ENCODE results near the gene DCTN1. TPM values are rescaled to one million over a fixed set of nuclear protein-coding genes. Genes with fewer than 3 reads are reported as not detected.

The DCTN1 gene
- polyA plus RNA-seq, 1 of the 3 experiments (the other 2 are of a cell fraction) = 91.1 TPM

DNA sequence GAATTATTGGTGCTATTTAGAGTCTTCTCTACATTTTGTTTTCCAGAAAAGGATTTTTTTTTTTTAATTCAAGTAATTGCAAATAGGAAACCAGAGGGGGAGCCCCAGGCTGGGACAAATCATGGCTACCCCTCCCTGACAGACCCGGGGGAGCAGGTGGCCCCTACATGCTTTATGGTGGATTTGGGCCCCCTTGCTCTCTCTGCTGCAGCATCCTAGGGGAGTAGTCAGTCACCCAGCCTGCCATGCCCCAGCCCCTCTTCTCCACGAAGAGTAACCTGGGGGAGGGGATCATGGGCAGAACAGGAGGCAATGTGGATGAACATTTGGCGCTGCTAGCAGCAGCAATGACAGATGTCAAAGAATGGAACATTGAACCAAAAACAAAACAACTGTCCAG, 36.7 kb upstream of the DCTN1 start:
- Histone ChIP-seq H3K9me3 (no peaks in the 10 kb centered on the region), H3K79me2 (ENCODE audit: insufficient read depth) (no peaks in the 10 kb centered on the region), H3K9ac (no peak overlapping the region), H3K27ac (ENCODE audit: low read depth in 2 of 2, low read length in 1 of 2) (no peak overlapping the region), H3K36me3 (replicated peaks in 1 of 2; ENCODE audit: control insufficient read depth in 1 of 2, insufficient read depth in 2 of 2, low read length in 1 of 2) (no peaks in the 10 kb centered on the region), H3K27me3 (ENCODE audit: insufficient read depth) (no peaks in the 10 kb centered on the region), H3K4me1 (ENCODE audit: control insufficient read depth in 1 of 2, insufficient read depth in 2 of 2, low read depth in 1 of 2, low read length in 1 of 2) (peaks cover 0 to 2% of the 10 kb centered on the region in 2 experiments; a peak in 1 of 4 replicates), H3F3A (replicated peaks; ENCODE audit: insufficient read depth) (peaks cover 4% of the 10 kb centered on the region), H2AFZ (ENCODE audit: low read depth) (no peak overlapping the region), H3K4me3 (ENCODE audit: low read depth in 2 of 2, low read length in 1 of 2) (no peak overlapping the region), H3K4me2 (no peak overlapping the region), H4K20me1 (ENCODE audit: insufficient read depth) (no peaks in the 10 kb centered on the region), H3K9me2 (no peaks in the 10 kb centered on the region)
- TF ChIP-seq, protein P1, sequence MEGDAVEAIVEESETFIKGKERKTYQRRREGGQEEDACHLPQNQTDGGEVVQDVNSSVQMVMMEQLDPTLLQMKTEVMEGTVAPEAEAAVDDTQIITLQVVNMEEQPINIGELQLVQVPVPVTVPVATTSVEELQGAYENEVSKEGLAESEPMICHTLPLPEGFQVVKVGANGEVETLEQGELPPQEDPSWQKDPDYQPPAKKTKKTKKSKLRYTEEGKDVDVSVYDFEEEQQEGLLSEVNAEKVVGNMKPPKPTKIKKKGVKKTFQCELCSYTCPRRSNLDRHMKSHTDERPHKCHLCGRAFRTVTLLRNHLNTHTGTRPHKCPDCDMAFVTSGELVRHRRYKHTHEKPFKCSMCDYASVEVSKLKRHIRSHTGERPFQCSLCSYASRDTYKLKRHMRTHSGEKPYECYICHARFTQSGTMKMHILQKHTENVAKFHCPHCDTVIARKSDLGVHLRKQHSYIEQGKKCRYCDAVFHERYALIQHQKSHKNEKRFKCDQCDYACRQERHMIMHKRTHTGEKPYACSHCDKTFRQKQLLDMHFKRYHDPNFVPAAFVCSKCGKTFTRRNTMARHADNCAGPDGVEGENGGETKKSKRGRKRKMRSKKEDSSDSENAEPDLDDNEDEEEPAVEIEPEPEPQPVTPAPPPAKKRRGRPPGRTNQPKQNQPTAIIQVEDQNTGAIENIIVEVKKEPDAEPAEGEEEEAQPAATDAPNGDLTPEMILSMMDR (IDR thresholded peaks at IDR 0.05) = peak; percentile 23; the same call in 1 of the 2 replicates
- TF ChIP-seq YY1 (IDR thresholded peaks at IDR 0.05; ENCODE audit: low read depth) (no peak), RAD21 (IDR thresholded peaks at IDR 0.05; ENCODE audit: low read length) (peak; percentile 16; the same call in 1 of the 2 replicates)
- ChIA-PET CTCF (no interaction called here), POLR2A (no interaction called here)
- DNase-seq = peak; percentile 47
- 56% methylated on average over 3 of the region's 3 CpGs for WGBS (ENCODE audit: low lambda C conversion rate)

DNA sequence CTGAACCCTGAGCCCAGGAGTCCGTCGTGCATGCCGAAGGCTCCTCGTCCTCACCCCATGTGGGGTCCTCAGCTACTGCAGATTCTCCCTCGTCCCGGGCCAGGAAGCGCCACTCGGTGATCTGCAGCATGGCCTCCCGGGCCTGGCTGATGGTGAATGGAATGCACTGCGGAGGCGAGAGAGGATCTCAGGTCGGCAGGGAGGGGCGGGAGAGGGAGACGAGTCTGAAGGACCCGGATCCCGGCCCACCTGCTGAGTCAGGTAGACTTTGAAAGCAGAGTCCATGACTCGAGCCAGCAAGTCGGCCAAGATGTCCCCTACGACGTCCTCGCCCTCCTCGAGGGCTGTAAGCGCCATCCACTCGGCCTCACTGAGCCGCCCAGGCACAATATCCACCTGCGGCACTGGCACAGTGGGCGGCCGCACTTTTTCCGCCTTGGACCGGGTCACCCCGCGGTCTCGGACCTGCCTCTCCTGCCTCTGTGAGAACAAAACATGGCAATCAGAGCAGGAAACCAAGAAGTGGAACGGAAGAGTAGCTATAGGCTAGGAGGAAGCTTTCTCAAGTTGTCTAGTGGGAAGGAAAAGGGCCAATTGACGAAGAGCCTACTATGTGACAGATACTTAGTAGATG, 35.8 kb upstream of the DCTN1 start:
- ChIA-PET CTCF (interaction anchor here (3.9 kb wide), 1 partner anchor 24 kb away, joined by 18 read pairs; no protein-coding TSS in a partner anchor), POLR2A (interaction anchor here (0.6 kb wide), 1 partner anchor 242 kb away, joined by 6 read pairs; no protein-coding TSS in a partner anchor)
- WGBS (ENCODE audit: low lambda C conversion rate) = 86% methylated on average over 32 of the region's 35 CpGs
- Histone ChIP-seq H3K4me2 (no peak overlapping the region), H3K79me2 (ENCODE audit: insufficient read depth) (no peaks in the 10 kb centered on the region), H2AFZ (ENCODE audit: low read depth) (no peak overlapping the region), H3K9me2 (no peaks in the 10 kb centered on the region), H3K9me3 (no peaks in the 10 kb centered on the region), H3K27me3 (ENCODE audit: insufficient read depth) (no peaks in the 10 kb centered on the region), H3K36me3 (replicated peaks in 1 of 2; ENCODE audit: control insufficient read depth in 1 of 2, insufficient read depth in 2 of 2, low read length in 1 of 2) (no peaks in the 10 kb centered on the region), H3K27ac (ENCODE audit: low read depth in 2 of 2, low read length in 1 of 2) (no peak overlapping the region), H3K4me1 (ENCODE audit: control insufficient read depth in 1 of 2, insufficient read depth in 2 of 2, low read depth in 1 of 2, low read length in 1 of 2) (peaks cover 0 to 3% of the 10 kb centered on the region in 2 experiments; a peak in 1 of 4 replicates), H3K9ac (no peak overlapping the region), H4K20me1 (ENCODE audit: insufficient read depth) (no peaks in the 10 kb centered on the region), H3F3A (replicated peaks; ENCODE audit: insufficient read depth) (peaks cover 1% of the 10 kb centered on the region), H3K4me3 (ENCODE audit: low read depth in 2 of 2, low read length in 1 of 2) (no peak overlapping the region)
- TF ChIP-seq, protein P2, sequence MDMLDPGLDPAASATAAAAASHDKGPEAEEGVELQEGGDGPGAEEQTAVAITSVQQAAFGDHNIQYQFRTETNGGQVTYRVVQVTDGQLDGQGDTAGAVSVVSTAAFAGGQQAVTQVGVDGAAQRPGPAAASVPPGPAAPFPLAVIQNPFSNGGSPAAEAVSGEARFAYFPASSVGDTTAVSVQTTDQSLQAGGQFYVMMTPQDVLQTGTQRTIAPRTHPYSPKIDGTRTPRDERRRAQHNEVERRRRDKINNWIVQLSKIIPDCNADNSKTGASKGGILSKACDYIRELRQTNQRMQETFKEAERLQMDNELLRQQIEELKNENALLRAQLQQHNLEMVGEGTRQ (IDR thresholded peaks at IDR 0.05; ENCODE audit: borderline replicate concordance, low read depth, low read length) = no peak
- no peak for TF ChIP-seq FOXM1 (IDR thresholded peaks at IDR 0.05; ENCODE audit: low read depth)
- TF ChIP-seq RAD21 (IDR thresholded peaks at IDR 0.05; ENCODE audit: low read length) = no peak
- no peak for TF ChIP-seq POLR2AphosphoS5 (IDR thresholded peaks at IDR 0.05; ENCODE audit: low read depth, low read length)
- TF ChIP-seq, protein P3, sequence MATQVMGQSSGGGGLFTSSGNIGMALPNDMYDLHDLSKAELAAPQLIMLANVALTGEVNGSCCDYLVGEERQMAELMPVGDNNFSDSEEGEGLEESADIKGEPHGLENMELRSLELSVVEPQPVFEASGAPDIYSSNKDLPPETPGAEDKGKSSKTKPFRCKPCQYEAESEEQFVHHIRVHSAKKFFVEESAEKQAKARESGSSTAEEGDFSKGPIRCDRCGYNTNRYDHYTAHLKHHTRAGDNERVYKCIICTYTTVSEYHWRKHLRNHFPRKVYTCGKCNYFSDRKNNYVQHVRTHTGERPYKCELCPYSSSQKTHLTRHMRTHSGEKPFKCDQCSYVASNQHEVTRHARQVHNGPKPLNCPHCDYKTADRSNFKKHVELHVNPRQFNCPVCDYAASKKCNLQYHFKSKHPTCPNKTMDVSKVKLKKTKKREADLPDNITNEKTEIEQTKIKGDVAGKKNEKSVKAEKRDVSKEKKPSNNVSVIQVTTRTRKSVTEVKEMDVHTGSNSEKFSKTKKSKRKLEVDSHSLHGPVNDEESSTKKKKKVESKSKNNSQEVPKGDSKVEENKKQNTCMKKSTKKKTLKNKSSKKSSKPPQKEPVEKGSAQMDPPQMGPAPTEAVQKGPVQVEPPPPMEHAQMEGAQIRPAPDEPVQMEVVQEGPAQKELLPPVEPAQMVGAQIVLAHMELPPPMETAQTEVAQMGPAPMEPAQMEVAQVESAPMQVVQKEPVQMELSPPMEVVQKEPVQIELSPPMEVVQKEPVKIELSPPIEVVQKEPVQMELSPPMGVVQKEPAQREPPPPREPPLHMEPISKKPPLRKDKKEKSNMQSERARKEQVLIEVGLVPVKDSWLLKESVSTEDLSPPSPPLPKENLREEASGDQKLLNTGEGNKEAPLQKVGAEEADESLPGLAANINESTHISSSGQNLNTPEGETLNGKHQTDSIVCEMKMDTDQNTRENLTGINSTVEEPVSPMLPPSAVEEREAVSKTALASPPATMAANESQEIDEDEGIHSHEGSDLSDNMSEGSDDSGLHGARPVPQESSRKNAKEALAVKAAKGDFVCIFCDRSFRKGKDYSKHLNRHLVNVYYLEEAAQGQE (IDR thresholded peaks at IDR 0.05; ENCODE audit: low read depth, low read length) = no peak
- TF ChIP-seq FOSL2 (IDR thresholded peaks at IDR 0.05; ENCODE audit: borderline replicate concordance, low read depth) = no peak
- TF ChIP-seq NFIC (IDR thresholded peaks at IDR 0.05; ENCODE audit: borderline replicate concordance) = no peak
- TF ChIP-seq RXRA (IDR thresholded peaks at IDR 0.05; ENCODE audit: borderline replicate concordance, low read depth) = no peak
- no peak for TF ChIP-seq TAF1 (IDR thresholded peaks at IDR 0.05; ENCODE audit: borderline replicate concordance, low read depth, low read length)
- no peak for TF ChIP-seq YY1 (IDR thresholded peaks at IDR 0.05; ENCODE audit: low read depth)
- TF ChIP-seq RFX5 (IDR thresholded peaks at IDR 0.05; ENCODE audit: low read length) = no peak
- TF ChIP-seq, protein P4, sequence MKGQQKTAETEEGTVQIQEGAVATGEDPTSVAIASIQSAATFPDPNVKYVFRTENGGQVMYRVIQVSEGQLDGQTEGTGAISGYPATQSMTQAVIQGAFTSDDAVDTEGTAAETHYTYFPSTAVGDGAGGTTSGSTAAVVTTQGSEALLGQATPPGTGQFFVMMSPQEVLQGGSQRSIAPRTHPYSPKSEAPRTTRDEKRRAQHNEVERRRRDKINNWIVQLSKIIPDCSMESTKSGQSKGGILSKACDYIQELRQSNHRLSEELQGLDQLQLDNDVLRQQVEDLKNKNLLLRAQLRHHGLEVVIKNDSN (IDR thresholded peaks at IDR 0.05; ENCODE audit: borderline replicate concordance, low read depth) = no peak
- TF ChIP-seq, protein P5, sequence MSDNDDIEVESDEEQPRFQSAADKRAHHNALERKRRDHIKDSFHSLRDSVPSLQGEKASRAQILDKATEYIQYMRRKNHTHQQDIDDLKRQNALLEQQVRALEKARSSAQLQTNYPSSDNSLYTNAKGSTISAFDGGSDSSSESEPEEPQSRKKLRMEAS (IDR thresholded peaks at IDR 0.05; ENCODE audit: low read depth) = no peak
- TF ChIP-seq, protein P1 (IDR thresholded peaks at IDR 0.05) = no peak
- DNase-seq = peak; percentile 19
